Measurements from ENCODE around the gene AKAIN1. TPM values are rescaled to one million over a fixed set of nuclear protein-coding genes. Genes with fewer than 3 reads are reported as not detected.

AKAIN1 gene
- total RNA-seq, 6 donors from 2014 or later: not detected

DNA sequence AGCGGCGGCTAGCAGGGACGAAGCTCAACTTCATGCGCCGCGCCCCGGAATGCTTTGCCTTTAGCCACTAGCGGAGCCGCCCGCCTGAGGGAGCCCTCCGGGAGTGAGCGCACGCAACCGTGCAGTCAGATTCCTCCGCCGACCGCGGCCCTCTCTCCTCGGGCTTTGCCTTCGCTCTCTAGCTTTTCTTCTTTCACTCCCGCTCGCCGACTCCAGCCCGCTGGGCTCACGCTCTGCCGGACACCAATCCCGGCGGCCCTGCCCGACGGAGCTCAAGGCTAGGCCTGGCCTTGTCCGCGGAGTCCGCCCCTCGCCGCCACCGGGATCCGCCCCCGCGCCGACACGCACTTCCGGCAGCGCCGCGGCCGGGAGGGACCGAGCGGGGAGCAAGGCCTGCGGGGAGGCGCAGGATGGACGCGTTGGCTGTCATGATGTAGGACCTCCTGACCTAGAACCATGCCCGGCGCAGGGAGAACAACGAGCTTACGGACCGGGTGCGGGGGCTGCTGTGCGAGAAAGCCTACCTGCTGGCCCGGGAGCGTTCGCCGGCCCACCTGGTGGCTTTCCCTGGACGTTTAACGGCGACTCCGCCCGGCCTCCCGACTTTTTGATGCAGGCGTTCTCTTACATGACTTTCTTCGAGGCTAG is 40.8 kb upstream of the AKAIN1 start:
- DNase-seq (peak; percentile 85 to 98), ATAC-seq (ENCODE audit: low FRiP score in 2 of 2) (peak; percentile 97 to 99)
- peak; percentile 44 to 89 (median 59) for TF ChIP-seq POLR2A (IDR thresholded peaks at IDR 0.05)
- TF ChIP-seq POLR2AphosphoS5 (IDR thresholded peaks at IDR 0.05): peak; percentile 93
- peak in 1 of 4 donors; percentile 2 for TF ChIP-seq EP300 (IDR thresholded peaks at IDR 0.05)
- TF ChIP-seq, protein P1, sequence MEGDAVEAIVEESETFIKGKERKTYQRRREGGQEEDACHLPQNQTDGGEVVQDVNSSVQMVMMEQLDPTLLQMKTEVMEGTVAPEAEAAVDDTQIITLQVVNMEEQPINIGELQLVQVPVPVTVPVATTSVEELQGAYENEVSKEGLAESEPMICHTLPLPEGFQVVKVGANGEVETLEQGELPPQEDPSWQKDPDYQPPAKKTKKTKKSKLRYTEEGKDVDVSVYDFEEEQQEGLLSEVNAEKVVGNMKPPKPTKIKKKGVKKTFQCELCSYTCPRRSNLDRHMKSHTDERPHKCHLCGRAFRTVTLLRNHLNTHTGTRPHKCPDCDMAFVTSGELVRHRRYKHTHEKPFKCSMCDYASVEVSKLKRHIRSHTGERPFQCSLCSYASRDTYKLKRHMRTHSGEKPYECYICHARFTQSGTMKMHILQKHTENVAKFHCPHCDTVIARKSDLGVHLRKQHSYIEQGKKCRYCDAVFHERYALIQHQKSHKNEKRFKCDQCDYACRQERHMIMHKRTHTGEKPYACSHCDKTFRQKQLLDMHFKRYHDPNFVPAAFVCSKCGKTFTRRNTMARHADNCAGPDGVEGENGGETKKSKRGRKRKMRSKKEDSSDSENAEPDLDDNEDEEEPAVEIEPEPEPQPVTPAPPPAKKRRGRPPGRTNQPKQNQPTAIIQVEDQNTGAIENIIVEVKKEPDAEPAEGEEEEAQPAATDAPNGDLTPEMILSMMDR (IDR thresholded peaks at IDR 0.05): peak in 4 of 6 experiments; percentile 21 to 73 (median 50)
- H3K4me3 ChIP-seq: peak overlapping the region; percentile 58 to 82 (median 70)
- H3K36me3 ChIP-seq: peaks cover 0 to 26% (median 5%) of the 10 kb centered on the region in 4 donors
- H3K27me3 ChIP-seq: no peaks in the 10 kb centered on the region
- H3K9me3 ChIP-seq: no peaks in the 10 kb centered on the region
- H3K27ac ChIP-seq: peak overlapping the region; percentile 96 to 99 (median 98)
- 0% methylated on average over 20 to 62 of the region's 71 CpGs for WGBS, 2 donors
- H3K4me1 ChIP-seq: peaks cover 20 to 35% (median 24%) of the 10 kb centered on the region in 4 donors

DNA sequence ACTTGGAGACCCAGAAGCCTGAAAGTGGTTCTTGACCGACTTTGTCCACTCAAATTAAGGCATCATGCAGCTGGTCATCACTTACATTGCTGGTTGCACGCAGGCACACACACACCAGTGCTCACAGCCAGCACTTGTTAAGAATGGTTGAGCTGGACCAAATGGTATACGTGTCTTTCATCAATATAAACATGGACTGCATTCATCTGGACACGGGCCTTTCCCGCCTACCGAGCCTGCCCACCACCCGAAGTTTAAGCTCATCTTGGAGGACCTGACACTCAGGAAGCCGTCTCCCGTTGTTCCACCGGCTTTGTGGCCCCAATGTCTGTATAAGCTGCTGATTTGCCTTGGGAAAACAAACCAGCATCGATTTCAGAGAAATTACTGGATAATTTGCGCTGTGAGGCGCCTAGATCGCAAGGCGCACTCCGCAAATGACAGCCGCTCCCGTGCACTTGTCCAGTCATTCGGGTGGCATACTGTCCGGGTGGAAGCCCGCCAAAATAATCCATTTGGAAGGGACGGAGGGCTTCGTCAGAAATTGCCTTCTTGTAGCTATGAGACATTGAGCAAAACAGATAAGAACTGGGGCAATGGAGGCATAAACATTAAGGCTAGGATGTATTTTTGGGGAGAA is 40.1 kb upstream of the AKAIN1 start:
- H3K27ac ChIP-seq: peak overlapping the region; percentile 96 to 99 (median 98)
- H3K9me3 ChIP-seq: no peaks in the 10 kb centered on the region
- peak overlapping the region; percentile 58 to 82 (median 70) for H3K4me3 ChIP-seq
- WGBS, 2 donors: 3% methylated on average over 16 to 23 of the region's 23 CpGs
- H3K36me3 ChIP-seq: peaks cover 0 to 19% (median 5%) of the 10 kb centered on the region in 4 donors
- peaks cover 20 to 35% (median 24%) of the 10 kb centered on the region in 4 donors for H3K4me1 ChIP-seq
- TF ChIP-seq, protein P1 (IDR thresholded peaks at IDR 0.05): no peak
- TF ChIP-seq POLR2A (IDR thresholded peaks at IDR 0.05) (no peak), POLR2AphosphoS5 (IDR thresholded peaks at IDR 0.05) (no peak), EP300 (IDR thresholded peaks at IDR 0.05) (no peak)
- no peaks in the 10 kb centered on the region for H3K27me3 ChIP-seq
- peak; percentile 69 to 77 for ATAC-seq (ENCODE audit: low FRiP score in 2 of 2)
- peak in 1 of 2 donors; percentile 48 for DNase-seq

DNA sequence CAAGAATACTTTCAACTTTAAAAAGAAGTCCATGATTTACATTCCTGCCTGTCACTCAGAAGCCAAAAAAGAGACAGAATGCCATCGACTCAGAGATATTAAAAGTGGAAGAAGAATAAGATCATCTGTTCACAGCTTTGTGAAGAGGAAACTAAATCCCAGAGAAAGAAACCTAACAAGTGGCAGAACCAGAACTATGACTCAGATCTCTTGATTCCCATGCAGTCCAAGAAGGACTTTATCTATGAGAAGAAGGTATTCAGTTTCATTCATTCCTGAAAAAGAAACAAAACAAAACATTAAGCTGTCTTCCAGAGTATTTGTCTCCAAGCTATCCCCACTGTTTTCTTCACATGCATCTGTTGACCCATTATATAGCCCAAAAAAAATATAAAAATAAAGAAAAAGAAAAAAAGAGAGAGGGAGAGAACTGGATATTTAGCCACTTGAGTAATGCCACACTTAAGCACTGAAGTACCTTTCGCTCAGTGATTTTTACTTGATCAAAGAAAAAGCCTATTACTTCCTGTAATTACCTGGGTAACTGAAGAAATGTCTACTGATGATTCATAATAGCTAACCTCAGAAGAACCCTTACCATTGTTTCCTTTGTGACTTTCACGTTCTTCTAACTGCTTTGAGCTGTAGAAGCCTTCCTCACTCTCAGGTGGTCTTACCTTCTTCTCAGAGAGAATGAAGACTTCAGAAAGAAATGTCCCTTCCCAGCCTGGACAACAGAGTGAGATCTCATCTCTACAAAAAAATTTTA is 17.7 kb upstream of the AKAIN1 start:
- WGBS, 2 donors: 42 to 56% methylated on average over 3 of the region's 3 CpGs
- no peak overlapping the region for H3K27ac ChIP-seq
- no peaks in the 10 kb centered on the region for H3K36me3 ChIP-seq
- no peaks in the 10 kb centered on the region for H3K9me3 ChIP-seq
- DNase-seq: no peak
- H3K27me3 ChIP-seq: no peaks in the 10 kb centered on the region
- H3K4me1 ChIP-seq: no peaks in the 10 kb centered on the region
- ATAC-seq (ENCODE audit: low FRiP score in 2 of 2): no peak
- H3K4me3 ChIP-seq: no peak overlapping the region
- TF ChIP-seq, protein P1 (IDR thresholded peaks at IDR 0.05): no peak
- TF ChIP-seq EP300 (IDR thresholded peaks at IDR 0.05) (no peak), POLR2A (IDR thresholded peaks at IDR 0.05) (no peak), POLR2AphosphoS5 (IDR thresholded peaks at IDR 0.05) (no peak)

DNA sequence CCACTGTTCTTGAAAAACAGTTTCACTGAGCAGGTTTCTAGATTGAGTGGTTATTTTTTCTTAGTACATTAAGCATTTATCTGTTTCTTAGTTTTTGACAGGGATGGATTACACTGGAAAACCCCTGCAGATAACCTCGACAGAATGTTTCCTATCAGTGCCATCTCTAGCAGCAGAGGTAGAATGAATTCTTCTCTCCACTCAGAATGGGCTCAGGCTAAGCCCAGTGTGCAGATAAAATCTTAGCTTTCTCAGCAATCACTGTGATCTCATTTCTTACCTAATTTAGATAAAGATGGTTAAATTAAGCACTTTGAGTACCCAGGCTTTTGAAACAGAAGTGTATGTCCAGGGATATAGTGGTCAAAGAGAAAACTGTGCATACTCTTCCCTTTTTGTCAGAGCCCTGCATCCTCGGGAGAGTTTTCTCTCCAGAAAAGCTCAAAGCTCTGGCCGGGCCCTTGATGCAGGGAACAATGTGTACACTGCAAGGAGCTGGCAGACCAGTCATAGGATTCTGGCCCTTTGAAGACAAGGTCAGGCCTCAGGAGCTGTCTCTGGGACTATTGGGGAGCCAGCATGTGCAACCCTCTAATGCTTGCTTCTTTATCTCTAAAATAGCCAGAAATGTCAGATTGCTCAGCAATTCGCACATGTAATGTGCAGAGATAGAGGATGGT is 10.6 kb upstream of the AKAIN1 start:
- WGBS, 2 donors: 24 to 28% methylated on average over 4 of the region's 4 CpGs
- Histone ChIP-seq H3K9me3 (no peaks in the 10 kb centered on the region), H3K36me3 (no peaks in the 10 kb centered on the region), H3K4me3 (no peak overlapping the region), H3K27ac (no peak overlapping the region), H3K4me1 (no peaks in the 10 kb centered on the region), H3K27me3 (no peaks in the 10 kb centered on the region)
- TF ChIP-seq POLR2AphosphoS5 (IDR thresholded peaks at IDR 0.05): no peak
- TF ChIP-seq POLR2A (IDR thresholded peaks at IDR 0.05): no peak
- TF ChIP-seq, protein P1 (IDR thresholded peaks at IDR 0.05): no peak
- TF ChIP-seq EP300 (IDR thresholded peaks at IDR 0.05): no peak
- DNase-seq (no peak), ATAC-seq (ENCODE audit: low FRiP score in 2 of 2) (no peak)

Measured in upper lobe of left lung (tissue), 6 donors.